ENCODE results near the gene ANKFY1. TPM values are rescaled to one million over a fixed set of nuclear protein-coding genes. Genes with fewer than 3 reads are reported as not detected.

ANKFY1 gene
- total and polyA plus RNA-seq, 2 donors (not counting 3 experiments of a cell fraction or from before 2014, with no cell fraction given) = 30.6 to 51.1 TPM

GRCh38 chr17:4307179-4307930 lies 43.6 kb upstream of the ANKFY1 start:
- ChIA-PET CTCF (interaction anchor here (1.0 to 1.1 kb wide), 3 partner anchors 9 to 108 kb away, joined by 3 to 6 read pairs (median 3); partner anchors contain the start of gene UBE2G1), POLR2A (no interaction called here)
- intact Hi-C loops (cut with micrococcal nuclease) (no loop called here), dilution Hi-C loops (cut with MboI; ENCODE audit: extremely low pct_ligation_motif_present, low sequenced_read_pairs) (no loop called here)
- H2AFZ ChIP-seq (ENCODE audit: low read depth, low read length) = no peak overlapping the region
- H3K36me3 ChIP-seq (ENCODE audit: control insufficient read depth in 2 of 2, extremely low read depth in 1 of 2, insufficient read depth in 2 of 2, low read length in 2 of 2) = peaks cover 3% of the 10 kb centered on the region in 2 experiments
- BruUV-seq (replicated peaks) = no TSS peak
- no peak overlapping the region for H3K27ac ChIP-seq (ENCODE audit: insufficient read depth, low read depth, low read length)
- no peak overlapping the region for H3K4me3 ChIP-seq (replicated peaks in 1 of 3; ENCODE audit: insufficient read depth in 1 of 3, low read depth in 1 of 3, low read length in 3 of 3)
- H4K20me1 ChIP-seq (replicated peaks; ENCODE audit: control insufficient read depth, extremely low read depth, insufficient read depth, low read length) = no peaks in the 10 kb centered on the region
- peaks cover 68% of the 10 kb centered on the region for H3K79me2 ChIP-seq (ENCODE audit: control insufficient read depth, insufficient read depth, low read length)
- H3K4me1 ChIP-seq (ENCODE audit: control insufficient read depth, extremely low read depth, insufficient read depth, low read length) = peaks cover 12% of the 10 kb centered on the region
- H3K4me2 ChIP-seq (ENCODE audit: insufficient read depth, low read length) = no peak overlapping the region
- H3K27me3 ChIP-seq (ENCODE audit: control insufficient read depth in 2 of 2, insufficient read depth in 2 of 2, low read length in 2 of 2) = no peaks in the 10 kb centered on the region
- no peak overlapping the region for H3K9ac ChIP-seq (replicated peaks; ENCODE audit: extremely low read depth, insufficient read depth, low read length)
- no peak for TF ChIP-seq MYC (IDR thresholded peaks at IDR 0.05; ENCODE audit: low read depth, low read length)
- no peak for TF ChIP-seq CTCF (IDR thresholded peaks at IDR 0.05; ENCODE audit: extremely low read depth in 1 of 2, insufficient read depth in 1 of 2, low read depth in 1 of 2, low read length in 2 of 2)
- TF ChIP-seq POLR2AphosphoS5 (IDR thresholded peaks at IDR 0.05; ENCODE audit: insufficient read depth, low read depth, low read length) = no peak
- no peak for TF ChIP-seq FOS (IDR thresholded peaks at IDR 0.05; ENCODE audit: borderline replicate concordance, insufficient read depth, low read length)
- TF ChIP-seq GATA2 (IDR thresholded peaks at IDR 0.05; ENCODE audit: insufficient read depth, insufficient read length, low read depth, low read length) = no peak
- no peak for TF ChIP-seq MAX (IDR thresholded peaks at IDR 0.05; ENCODE audit: insufficient read depth, insufficient read length)
- TF ChIP-seq EZH2 (IDR thresholded peaks at IDR 0.05; ENCODE audit: borderline replicate concordance, low read depth, low read length, severe bottlenecking) = no peak
- DNase-seq (ENCODE audit: low read depth, low spot score) (no peak), FAIRE-seq (no peak)
- no peaks in the 10 kb centered on the region for H3K9me3 ChIP-seq (replicated peaks; ENCODE audit: control insufficient read depth, insufficient read depth, low read length)
- H3K9me1 ChIP-seq (replicated peaks; ENCODE audit: control insufficient read depth, extremely low read depth, insufficient read depth, low read length) = no peaks in the 10 kb centered on the region

All from endothelial cell of umbilical vein (primary cell).